ENCODE measurements around the gene NDUFAF2.

The NDUFAF2 gene

DNA sequence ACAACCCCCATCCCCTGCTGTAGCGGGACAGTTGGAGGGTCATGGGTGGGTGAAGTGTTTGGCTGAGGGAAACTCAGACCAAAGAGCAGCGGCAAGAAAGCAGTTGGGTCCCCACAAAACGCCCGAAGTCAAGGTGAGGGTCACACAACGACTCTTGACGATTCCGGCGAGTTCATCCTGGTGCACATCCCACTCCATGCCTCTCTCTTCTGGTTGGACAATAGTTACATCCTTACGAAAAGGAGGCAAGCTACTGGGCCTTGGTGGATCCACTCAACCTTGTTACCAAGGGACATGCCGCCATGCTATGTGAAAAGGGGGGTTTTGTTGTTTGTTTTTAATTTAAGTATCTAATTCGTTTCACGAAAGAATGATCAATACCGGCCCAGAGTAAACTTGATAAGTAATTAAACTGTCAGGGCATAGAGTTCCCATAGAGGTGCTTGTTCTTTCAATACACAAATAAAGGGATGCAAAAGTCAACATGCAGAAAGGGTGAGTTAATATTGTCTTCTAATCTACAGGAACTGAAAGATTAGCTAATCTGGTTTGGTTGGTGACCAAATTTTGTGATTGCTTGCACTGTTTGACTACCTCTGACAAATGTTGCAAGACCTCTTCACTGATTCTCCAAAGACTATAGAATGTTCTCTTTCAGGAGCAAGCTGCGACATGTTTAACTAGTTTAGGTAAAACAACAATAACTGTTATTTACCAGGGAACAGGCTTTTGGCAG, 218.0 kb downstream of the NDUFAF2 start:
- peak; percentile 81 for DNase-seq (ENCODE audit: low read depth)
- peak overlapping the region; percentile 92 for H3K4me3 ChIP-seq (ENCODE audit: low read length)
- TF ChIP-seq, protein P1, sequence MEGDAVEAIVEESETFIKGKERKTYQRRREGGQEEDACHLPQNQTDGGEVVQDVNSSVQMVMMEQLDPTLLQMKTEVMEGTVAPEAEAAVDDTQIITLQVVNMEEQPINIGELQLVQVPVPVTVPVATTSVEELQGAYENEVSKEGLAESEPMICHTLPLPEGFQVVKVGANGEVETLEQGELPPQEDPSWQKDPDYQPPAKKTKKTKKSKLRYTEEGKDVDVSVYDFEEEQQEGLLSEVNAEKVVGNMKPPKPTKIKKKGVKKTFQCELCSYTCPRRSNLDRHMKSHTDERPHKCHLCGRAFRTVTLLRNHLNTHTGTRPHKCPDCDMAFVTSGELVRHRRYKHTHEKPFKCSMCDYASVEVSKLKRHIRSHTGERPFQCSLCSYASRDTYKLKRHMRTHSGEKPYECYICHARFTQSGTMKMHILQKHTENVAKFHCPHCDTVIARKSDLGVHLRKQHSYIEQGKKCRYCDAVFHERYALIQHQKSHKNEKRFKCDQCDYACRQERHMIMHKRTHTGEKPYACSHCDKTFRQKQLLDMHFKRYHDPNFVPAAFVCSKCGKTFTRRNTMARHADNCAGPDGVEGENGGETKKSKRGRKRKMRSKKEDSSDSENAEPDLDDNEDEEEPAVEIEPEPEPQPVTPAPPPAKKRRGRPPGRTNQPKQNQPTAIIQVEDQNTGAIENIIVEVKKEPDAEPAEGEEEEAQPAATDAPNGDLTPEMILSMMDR (IDR thresholded peaks at IDR 0.05; ENCODE audit: insufficient read depth, low read depth, low read length, missing control alignments), result no peak

DNA sequence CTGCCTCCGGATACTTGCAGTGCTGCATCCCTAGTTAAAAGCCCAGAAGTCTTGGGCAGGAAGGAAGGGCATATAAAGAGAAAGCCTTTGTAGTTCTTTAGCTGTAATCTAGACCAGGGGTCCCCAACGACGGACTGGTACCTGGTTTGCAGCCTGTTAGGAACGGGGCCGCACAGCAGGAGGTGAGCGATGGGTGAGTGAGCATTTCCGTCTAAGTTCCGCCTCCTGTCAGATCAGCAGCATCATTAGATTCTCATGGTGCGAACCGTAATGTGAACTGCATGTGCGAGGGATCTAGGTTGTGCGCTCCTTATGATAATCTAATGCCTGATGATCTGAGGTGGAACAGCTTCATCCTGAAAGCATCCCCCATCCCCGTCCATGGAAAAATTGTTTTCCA, 218.9 kb downstream of the NDUFAF2 start:
- H3K4me3 ChIP-seq (ENCODE audit: low read length), result peak overlapping the region; percentile 92
- TF ChIP-seq, protein P1 (IDR thresholded peaks at IDR 0.05; ENCODE audit: insufficient read depth, low read depth, low read length, missing control alignments), result no peak
- DNase-seq (ENCODE audit: low read depth), result no peak

DNA sequence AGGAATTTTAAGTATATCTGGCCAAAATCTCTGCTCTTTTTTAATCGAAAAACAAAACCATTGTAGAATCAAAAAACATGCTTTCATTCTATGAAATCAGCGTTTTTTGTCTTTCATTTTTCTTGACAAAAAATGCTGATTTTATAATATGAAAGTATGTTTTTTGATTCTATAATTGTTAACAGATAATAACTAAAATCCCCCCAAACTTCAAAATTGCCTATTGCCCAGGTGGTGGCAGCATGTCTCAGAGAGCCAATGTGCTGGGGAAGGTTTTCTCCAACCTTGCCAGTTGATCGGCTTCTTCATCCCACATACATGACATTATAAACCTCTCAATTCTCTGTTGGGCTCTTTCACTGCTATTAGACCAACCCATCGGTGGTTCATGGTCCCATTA, 222.4 kb downstream of the NDUFAF2 start:
- TF ChIP-seq, protein P1 (IDR thresholded peaks at IDR 0.05; ENCODE audit: insufficient read depth, low read depth, low read length, missing control alignments), result peak; percentile 61
- no peak overlapping the region for H3K4me3 ChIP-seq (ENCODE audit: low read length)
- peak; percentile 56 for DNase-seq (ENCODE audit: low read depth)

DNA sequence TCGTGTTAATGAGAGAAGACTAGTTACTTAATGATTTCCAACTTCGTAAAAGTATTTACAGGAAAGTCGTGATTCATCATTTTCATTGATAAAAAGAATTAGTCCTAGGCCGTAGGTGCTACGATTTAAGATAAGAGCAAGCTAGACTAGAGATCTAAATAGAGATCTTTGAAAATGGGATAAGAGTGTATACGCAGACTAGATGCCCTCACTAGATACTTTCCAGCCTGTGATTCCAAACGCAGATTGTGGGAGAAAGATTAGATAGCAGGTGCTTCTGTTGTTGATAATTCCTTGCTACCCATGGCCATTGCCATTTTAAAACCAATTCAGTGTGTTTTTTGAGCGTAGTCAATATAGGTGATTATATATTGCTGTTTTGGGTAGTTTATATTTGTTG, 223.9 kb downstream of the NDUFAF2 start:
- TF ChIP-seq, protein P1 (IDR thresholded peaks at IDR 0.05; ENCODE audit: insufficient read depth, low read depth, low read length, missing control alignments), result no peak
- H3K4me3 ChIP-seq (ENCODE audit: low read length), result no peak overlapping the region
- DNase-seq (ENCODE audit: low read depth), result no peak

DNA sequence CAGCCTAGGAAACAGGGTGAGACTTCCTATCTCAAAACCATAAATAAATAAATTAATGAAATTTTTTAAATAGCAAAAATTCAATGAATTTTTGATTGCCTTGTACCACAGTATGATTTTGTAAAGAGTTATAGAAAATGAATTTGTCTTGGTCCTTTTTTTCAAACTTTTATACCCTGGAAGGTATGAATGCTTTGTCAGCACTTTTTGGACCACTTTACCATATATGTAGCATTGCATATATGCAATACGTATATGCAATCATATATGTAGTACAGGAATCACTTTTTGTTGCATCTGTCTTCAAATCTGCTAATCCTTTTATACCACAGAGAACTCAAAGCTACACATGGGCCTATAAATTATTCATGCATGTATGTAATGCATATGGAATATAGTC, 226.5 kb downstream of the NDUFAF2 start:
- DNase-seq (ENCODE audit: low read depth), result no peak
- H3K4me3 ChIP-seq (ENCODE audit: low read length), result no peak overlapping the region
- TF ChIP-seq, protein P1 (IDR thresholded peaks at IDR 0.05; ENCODE audit: insufficient read depth, low read depth, low read length, missing control alignments), result no peak

DNA sequence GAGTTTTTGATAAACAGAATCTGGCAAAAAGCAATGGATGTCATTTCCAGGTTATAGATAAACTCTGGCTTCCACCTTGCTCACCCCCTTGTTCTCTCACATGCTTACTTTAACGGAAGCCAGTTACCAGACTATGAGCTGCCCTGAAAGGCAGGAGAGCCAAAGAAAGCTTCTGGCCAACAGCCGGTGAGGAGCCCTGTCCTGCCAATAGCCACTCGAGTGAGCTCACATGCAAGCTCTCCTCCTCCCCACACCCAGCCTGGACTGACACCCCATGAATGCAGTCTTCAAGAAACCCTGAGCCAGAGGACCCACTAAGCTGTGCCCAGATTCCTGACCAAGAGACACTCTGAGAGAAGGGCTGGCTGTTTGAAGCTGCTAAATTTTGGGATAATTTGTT, 231.6 kb downstream of the NDUFAF2 start:
- TF ChIP-seq, protein P1 (IDR thresholded peaks at IDR 0.05; ENCODE audit: insufficient read depth, low read depth, low read length, missing control alignments), result no peak
- H3K4me3 ChIP-seq (ENCODE audit: low read length), result no peak overlapping the region
- DNase-seq (ENCODE audit: low read depth), result no peak

DNA sequence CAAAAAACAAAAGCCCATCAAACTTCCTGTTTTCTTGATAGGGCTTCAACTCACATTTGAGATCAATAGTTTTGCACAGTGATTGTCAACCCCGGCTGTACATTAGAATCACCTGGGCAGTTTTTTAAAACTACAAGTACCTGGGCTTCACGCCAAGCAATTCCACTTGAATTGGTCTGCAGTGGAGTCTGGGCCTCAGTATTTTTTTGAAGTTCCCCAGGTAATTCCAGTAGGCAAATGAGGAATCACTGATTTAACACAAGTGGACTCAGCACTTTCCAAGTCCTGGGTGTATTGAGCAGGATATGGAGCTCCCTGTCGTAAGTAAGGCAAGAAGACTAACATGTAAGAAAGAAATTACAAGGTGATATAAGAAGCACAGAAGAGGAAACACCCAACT, 232.1 kb downstream of the NDUFAF2 start:
- no peak for DNase-seq (ENCODE audit: low read depth)
- no peak overlapping the region for H3K4me3 ChIP-seq (ENCODE audit: low read length)
- TF ChIP-seq, protein P1 (IDR thresholded peaks at IDR 0.05; ENCODE audit: insufficient read depth, low read depth, low read length, missing control alignments), result no peak

All from epithelial cell of esophagus (primary cell).